Smooth muscle cell of the brain vasculature (primary cell): Measurements from ENCODE around the gene METTL15.
"Not testable (repeated sequence)": the region's sequence is repeated elsewhere in the genome, so short reads cannot be mapped to it uniquely, and the experiment has no call there.

ENCODE experiments used
- DNase-seq: peaks from one replicate; pipeline ENCODE4 v3.0.0-alpha.2; 2012; ENCODE audit warnings: low read depth, low spot score

The METTL15 gene

GRCh38 chr11:28195449-28195848 lies 87.3 kb downstream of the METTL15 start:
- DNase-seq = no peak

- DNase-seq = no peak
Measured at GRCh38 chr11:28209906-28210305, 101.7 kb downstream of the METTL15 start.

GRCh38 chr11:28222063-28222462 lies 113.9 kb downstream of the METTL15 start:
- not testable (repeated sequence) for DNase-seq

- no peak for DNase-seq
Measured at GRCh38 chr11:28223577-28223976, 115.4 kb downstream of the METTL15 start.

- no peak for DNase-seq
Measured at GRCh38 chr11:28223994-28224393, 115.8 kb downstream of the METTL15 start.

GRCh38 chr11:28227460-28227859 lies 119.3 kb downstream of the METTL15 start:
- DNase-seq = no peak

GRCh38 chr11:28228196-28228895 lies 120.2 kb downstream of the METTL15 start:
- DNase-seq = no peak

GRCh38 chr11:28231475-28231874 lies 123.3 kb downstream of the METTL15 start:
- no peak for DNase-seq

- DNase-seq = no peak
Measured at GRCh38 chr11:28232649-28233048, 124.5 kb downstream of the METTL15 start.

- DNase-seq = no peak
Measured at GRCh38 chr11:28241760-28242159, 133.6 kb downstream of the METTL15 start.

- no peak for DNase-seq
Measured at GRCh38 chr11:28242596-28242995, 134.4 kb downstream of the METTL15 start.

GRCh38 chr11:28243061-28243460 lies 134.9 kb downstream of the METTL15 start:
- no peak for DNase-seq

- no peak for DNase-seq
Measured at GRCh38 chr11:28243581-28243980, 135.4 kb downstream of the METTL15 start.

GRCh38 chr11:28245131-28245530 lies 136.9 kb downstream of the METTL15 start:
- no peak for DNase-seq

GRCh38 chr11:28250192-28250591 lies 142.0 kb downstream of the METTL15 start:
- no peak for DNase-seq

GRCh38 chr11:28251257-28251656 lies 143.1 kb downstream of the METTL15 start:
- DNase-seq = no peak

- DNase-seq = no peak
Measured at GRCh38 chr11:28257761-28258160, 149.6 kb downstream of the METTL15 start.

GRCh38 chr11:28259177-28259843 lies 151.1 kb downstream of the METTL15 start:
- no peak for DNase-seq

- DNase-seq = no peak
Measured at GRCh38 chr11:28268925-28269324, 160.7 kb downstream of the METTL15 start.

- no peak for DNase-seq
Measured at GRCh38 chr11:28269586-28269985, 161.4 kb downstream of the METTL15 start.

GRCh38 chr11:28272247-28272646 lies 164.1 kb downstream of the METTL15 start:
- not testable (repeated sequence) for DNase-seq

- DNase-seq = no peak
Measured at GRCh38 chr11:28274216-28274615, 166.0 kb downstream of the METTL15 start.

- no peak for DNase-seq
Measured at GRCh38 chr11:28284196-28284595, 176.0 kb downstream of the METTL15 start.
